COLO668 (cell line): ENCODE measurements around the gene TMEM260.
"Not testable (repeated sequence)": the region's sequence is repeated elsewhere in the genome, so short reads cannot be mapped to it uniquely, and the experiment has no call there.

Experiments used
- DNase-seq: peaks from one replicate; lab custom pipeline; 2025; ENCODE audit not compliant: unreplicated experiment; lab: John Stamatoyannopoulos, UW

TMEM260 gene

DNA sequence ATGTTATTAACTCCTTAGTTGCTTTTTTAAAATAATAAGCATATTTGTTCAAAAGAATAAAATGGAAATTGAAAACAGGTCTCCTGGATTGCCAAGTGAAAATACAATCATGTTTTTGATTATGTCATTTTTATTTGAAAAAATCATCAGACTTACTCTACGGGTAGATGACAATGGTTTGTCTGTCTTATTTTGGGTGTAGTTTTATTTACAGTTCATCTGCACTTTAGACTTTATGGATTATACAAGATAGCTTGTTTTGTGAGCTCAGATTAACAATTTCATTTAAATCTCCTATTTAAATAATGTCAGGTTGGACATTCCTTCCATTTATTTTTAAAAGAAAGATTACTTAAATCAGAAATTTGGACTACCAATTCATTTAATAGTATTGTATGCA is 14.8 kb downstream of the TMEM260 start:
- DNase-seq: no peak

DNA sequence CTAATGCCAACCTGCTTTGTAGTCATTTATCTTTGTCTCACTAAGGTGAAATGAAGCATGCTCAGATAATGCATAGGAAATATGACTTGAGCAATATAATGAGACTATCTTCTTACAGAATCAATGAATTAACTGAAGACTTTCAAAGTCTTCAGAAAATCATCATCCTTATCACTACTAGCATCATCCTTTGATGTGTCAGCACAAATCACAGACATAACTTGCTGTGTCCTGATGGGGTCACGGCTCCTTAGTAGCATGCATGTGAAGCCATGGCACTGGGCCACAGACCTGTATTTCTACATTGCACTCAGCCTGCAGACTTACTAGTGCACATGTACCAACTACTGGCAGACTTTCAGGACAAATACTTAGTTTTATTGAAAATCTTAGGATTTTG is 18.9 kb downstream of the TMEM260 start:
- no peak for DNase-seq

DNA sequence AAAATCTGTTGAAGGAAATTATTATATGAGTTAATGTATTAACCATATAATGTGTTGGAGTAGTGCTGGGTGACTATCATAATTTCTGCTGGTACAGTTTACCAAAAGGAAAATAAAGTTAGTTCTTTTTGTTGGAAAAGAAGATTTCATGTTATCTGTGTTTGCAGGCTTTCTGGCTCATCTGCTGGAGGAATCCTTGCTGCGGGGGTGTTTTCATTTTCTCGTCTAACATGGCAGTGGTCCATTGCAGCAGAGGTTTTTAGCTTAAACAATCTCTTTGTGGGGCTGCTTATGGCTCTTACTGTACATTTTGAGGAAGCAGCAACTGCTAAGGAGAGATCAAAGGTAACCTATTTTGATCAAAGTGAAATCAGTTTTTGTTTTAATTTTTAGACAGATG is 24.1 kb downstream of the TMEM260 start:
- no peak for DNase-seq

DNA sequence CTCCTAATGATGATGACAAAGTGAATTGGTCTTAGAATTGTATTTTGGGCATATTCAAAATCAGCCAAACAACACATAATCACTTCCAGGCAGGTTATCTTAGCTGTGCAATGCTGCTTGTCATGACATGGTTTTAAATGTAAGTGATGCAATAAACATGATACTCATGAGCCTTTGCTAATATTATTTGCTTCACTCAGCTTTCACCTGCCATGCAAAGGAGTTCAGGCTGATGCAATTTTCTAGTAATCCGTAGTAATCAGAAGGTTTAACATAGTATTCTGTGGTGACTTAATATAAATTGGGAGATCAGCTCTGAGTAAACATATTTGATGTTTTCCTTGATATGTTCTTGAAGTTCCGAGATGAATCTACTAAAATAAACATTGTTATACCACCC is 29.1 kb downstream of the TMEM260 start:
- no peak for DNase-seq

DNA sequence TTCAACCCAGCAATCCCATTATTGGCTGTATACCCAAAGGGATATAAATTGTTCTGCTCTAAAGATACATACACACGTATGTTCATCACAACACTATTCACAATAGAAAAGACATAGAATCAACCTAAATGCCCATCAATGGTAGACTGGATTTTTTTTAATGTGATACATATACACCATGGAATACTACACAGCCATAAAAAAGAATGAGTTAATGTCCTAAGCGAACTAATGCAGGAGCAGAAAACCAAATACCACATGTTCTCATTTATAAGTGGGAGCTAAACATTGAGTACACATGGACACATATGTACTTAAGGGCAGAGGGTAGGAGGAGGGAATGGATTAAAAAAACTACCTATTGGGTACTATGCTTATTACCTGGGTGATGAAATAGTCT is 32.1 kb downstream of the TMEM260 start:
- DNase-seq: not testable (repeated sequence)

DNA sequence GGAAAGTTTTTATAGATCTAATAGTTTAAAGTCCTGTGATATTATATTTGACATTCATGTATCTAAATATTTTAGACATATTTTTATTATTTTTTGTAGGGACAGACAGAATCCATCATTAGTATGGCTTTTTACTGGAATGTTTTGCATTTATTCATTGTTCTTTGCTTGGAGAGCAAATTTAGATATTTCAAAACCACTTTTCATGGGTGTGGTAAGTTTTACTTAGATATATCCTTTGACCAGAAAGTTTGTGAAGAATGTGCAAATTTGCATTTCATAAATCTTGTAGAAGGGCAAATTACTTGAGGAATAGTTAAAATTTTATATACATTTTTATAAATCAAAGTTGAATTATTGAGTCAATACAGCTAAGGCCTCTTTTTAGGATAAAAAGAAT is 37.5 kb downstream of the TMEM260 start:
- DNase-seq: no peak

DNA sequence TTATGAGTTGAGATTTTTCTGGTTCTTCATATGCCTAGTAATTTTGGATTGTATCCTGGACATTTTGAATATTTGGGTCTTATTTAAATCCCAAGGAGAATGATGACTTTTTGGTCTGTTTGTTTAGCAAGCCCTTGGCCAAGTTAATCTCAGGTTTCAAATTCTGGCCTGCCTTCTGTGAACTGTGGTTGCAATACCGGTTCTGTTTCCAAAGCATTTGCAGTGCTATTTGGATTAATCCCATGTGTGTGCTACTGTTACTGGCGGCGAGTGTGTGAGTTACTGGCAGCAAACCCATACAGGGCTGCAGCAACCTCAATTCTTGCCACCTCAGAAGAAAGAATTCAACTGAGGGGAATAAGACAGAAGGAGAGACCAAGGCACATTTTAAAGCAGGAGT is 51.1 kb downstream of the TMEM260 start:
- no peak for DNase-seq

DNA sequence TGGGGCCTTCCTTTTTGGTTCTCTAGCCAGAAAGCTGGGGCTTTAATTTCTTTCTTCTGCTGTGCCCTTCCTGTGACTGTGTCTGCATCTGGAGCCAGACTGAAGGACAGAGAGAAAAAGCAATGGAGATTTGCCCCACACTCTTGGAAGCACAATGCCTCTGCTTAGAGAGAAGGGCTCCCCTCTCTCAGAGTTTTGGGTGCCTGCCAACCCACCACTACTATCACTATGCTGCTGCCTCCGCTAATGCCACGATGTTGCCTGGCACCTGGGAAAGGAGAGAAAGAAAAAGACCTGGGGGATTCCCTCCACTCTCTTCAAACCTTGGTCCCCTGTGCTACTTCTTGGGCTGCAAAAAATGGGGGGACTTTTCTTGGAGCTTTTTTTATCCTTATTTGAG is 52.6 kb downstream of the TMEM260 start:
- DNase-seq: no peak

DNA sequence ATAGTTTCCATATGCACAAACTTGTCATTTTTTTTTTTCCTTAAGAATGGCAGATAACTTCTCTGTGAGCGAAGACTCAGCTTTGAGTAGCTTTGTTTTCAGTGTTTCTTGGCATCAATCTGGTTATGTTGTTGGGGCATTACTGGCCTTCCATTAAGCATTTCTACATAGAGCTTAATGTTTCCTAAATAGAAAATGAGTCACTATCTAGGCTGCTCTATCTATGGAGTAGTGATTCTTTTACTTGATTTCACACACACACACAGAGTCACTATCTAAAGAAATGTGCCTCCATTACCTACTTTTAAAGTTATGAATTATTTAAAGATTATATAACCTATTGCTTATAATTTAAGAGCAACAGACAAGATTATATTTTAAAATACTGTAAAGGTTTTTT is 53.9 kb downstream of the TMEM260 start:
- no peak for DNase-seq

DNA sequence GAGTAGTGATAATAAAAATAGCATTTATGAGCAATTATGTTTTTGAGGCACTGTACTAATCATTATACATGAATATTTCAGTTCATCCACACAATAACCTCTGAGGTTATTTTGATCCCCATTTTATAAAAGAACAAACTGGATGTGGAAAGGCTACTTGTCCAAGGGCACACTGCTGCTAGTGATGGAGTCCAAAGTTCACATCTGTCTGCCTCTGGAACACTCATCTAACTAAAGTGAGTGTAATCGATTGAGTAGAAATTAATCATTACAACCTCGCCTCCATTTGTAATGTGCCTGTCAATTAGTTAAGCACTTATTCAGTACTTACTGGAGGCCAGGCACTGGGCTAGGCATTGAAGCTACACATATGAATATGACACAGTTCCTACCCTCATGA is 55.4 kb downstream of the TMEM260 start:
- no peak for DNase-seq

DNA sequence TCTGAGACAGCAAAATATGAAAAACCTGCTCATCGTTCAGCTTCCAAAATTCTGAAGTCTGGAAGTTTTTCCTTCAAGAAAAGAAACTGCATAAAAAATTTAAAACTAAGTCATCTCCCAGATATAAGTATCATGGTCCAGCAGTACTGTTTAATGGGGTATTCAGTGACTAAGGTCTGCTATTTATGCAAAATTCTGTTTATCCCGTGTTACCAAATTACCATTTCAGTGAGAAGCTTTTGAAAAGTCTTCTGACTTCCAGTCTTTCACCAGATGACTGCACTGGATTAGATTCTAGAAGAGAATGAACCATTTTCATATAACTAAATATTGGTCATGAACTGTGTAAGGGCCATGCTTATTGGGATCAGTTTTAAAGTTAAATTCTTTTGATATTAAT is 67.9 kb downstream of the TMEM260 start:
- no peak for DNase-seq

DNA sequence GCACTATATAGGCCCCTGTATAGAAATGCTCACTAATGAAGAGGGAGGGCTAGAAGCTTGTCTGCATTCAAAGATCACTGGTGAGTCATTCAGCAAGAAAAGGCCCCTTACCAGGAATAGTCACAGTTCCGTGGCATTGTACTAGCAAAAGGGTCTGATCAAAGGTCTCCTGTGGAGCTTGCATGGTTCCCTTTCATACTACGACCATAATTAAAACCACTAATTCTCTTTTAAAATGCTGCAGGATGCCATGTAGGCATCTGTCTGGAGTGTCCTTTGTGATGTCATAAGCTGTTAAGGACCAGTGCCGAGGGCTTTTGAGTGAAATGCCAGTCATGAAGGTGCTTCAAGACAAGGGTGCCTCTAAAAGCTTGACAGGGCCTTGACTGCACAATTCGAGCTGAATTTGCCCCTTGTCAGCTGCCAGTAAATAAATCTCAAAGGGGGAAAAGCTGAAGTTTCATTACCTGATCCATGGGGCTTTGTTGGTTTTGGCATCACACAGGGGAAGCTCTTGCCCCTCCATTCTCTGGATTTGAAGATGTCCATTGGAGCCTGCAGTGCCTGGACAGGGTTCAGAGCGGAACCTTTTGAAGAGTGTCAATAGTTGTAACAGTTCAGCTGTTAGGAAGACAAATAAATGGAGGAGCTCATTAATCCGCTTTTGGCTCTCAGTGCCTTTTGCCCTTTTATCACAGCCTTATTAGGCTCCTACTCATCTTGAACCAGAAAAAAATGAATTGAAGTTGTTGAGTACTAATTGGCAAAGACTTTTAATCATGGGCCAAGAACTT is 69.1 kb downstream of the TMEM260 start:
- no peak for DNase-seq

DNA sequence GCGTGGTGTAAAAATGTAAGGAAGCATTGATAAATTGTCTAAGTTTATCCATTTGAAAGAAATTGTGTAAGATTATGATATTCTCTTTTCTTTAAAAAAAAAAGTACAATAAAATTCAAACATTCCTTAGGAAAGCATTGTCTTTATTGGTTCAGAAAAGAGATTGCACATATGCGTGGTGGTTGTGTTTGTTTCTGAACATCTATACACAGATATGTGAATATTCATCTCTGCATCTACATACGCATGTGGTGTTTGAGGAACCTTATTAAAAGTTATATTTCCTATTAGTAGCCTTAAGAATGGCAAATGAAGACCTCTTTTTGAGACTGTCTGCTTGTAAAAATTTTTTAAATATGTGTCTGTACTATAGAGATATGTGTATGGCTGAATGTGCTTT is 69.8 kb downstream of the TMEM260 start:
- no peak for DNase-seq

DNA sequence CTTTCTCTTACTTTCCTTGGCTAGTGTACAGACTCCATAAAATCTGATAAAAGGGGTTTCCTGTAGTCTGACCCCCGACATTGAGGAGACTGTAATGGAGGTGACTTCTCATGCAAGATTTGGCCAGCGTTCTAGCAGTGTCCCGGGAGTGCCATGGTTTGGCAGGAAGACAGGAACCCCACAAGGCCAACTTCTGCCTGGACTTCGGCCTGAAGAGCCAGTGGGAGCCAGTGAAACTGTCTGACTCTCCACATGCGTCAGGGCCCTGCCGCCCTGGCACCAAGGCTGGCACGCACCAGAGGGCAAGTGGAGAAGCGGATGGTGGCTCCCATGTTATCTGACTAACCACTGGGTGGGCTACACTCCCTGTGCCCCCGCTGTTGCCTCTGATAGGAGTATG is 70.5 kb downstream of the TMEM260 start:
- no peak for DNase-seq

DNA sequence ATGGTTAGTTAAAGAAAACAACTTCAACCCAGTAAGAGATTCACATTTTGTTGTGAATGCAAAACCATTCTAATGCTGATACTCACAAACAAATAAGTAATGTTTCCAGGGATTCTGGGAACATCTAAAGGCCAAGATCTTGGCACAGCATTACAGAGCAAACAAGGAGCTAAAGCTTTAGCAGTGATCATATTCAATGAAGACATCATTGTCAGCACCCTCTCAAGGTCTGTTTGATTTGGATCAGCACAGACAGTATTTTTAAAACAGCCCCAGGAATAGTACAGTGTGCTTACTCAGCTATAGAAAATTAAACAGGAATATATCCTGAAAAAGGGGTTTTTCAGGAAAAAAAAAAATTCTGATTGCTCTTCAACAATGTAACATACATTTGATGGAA is 71.4 kb downstream of the TMEM260 start:
- DNase-seq: no peak

DNA sequence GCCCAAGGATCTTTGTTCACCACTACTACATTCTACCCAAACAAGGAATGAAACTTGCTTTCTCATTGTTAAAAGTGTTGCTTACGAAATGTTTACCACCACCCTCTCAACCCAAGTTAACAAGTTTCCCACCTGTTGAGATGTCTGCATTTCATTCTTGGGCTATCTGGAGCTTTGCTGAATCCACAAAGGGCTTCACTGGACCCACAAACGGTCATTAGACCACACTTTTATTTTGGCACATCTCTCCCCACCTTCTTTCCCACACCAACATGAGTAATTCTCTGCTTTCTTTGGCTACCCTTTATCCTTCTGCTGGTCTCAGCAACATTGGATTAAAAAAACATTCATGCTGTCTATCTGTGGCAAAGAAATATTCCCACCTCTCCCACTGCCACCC is 78.0 kb downstream of the TMEM260 start:
- no peak for DNase-seq

DNA sequence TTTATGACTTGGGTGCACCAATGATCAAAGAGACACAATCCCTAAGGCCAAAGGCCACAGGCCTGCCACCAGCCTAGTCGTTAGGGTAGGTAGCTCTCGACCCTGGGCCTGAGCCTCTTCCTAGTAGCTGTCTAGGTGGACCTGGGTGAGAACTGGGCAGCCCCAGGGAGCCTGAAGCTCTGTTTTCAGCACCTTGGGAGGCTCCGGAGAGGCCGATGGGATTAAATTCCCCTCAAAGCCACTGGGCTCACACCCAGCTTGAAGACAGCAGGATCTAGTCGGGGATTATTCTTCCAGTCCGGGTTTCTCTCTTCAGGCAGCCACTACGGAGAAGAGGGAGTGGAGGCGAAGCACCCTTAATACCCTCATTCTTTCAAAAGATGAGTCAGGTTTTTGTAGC is 79.8 kb downstream of the TMEM260 start:
- no peak for DNase-seq

DNA sequence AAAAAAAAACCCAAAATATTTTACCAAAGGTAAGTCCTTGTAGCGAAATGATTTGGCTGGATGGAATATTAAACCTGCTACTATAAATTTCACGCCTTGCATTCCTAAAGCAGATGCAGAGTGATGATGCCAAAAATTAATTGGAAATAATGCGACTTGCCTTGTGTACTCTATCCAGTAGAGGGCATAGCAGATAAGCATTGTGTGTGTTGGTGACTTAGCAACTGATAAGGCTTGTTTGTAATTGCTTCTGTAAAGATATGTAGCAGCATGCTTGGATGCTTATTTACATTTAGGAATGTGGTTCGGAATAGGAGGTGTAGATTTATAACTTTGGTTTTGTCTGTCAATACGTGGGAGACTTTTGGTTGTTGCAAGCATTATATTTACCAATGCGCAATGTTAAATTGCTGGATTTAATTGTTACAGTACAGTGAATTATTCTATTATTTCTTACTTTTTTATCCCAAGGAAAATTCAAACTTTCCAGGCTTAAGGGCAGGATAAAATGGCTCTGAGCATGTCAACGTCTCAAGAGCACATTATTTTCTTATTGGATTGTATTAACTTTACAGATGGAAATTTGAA is 80.5 kb downstream of the TMEM260 start:
- DNase-seq: no peak

DNA sequence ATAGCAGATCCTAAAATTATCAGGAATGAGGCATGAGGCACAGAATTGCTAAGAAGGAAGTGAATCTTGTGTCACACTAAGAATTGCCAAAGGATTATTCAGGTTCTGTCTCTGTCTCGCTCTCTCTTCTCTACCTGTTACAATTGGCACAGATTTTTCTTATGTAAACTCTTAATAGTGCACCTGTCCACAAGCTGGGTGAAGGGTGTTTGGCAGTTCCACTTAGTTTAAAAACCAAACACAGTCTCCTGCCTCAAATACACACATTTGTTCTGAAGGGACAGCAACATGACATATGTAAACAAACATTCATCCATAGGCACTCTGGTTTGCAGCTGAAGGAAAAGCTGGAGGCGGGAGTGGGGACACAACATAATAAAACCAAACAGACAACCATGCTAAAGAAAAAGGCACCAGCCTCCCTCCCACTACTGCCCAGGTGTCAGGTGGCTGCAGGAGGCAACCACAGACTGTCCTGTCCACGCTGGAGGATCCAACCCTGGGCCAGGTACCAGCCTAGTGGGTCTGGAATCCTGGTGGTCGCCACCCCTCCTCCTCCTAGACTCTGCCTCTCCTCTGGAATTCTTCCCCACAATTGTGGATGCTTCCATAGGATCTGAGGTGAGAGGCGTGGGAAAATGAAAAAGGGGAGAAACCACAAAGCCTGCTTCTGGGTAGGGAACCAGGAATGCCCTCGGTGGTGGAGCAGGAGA is 81.2 kb downstream of the TMEM260 start:
- peak; percentile 76 for DNase-seq

DNA sequence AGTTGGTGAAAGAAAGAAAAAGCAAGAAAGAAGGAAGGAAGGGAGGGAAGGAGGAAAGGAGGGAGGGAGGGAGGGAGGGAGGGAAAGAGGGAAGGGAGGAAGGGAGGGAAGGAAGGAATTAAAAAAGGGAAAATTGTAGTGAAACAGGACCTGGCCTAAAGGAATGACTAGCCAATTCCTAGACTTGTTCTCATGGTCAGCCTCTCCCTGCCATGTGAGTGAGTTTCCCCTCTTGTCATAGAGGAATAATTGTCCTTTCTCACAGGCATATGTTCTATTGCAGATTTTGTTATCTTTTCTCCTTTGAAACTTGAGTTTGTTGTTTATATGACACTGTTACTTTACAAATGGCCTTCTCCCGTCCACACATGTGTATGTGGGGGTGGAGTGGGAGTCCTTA is 81.9 kb downstream of the TMEM260 start:
- DNase-seq: no peak

DNA sequence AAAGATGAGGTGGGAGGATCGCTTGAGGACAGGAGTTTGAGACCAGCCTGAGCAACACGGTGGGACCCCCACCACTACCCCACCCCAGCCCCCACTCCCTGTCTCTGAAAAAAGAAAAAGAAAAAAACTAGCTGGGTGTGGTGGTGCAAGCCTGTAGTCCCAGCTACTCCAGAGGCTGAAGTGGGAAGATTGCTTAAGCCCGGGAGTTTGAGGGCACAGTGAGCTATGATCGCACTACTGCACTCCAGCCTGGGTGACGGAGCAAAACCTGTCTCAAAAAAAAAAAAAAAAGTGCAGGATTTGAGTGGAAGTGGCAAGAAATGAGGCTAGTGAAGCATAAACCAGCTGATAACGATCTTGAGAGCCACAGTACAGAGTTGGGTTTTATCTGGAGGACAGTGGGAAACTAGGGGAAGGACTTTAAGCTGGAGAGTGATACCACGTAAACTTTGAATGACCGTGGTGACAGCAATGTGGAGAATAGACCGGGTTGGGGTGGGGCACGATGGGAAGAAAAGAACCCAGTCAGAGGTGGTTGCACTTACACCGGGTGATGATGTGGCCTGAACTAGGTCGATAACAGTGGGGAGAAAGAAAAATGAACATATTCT is 85.3 kb downstream of the TMEM260 start:
- DNase-seq: no peak

DNA sequence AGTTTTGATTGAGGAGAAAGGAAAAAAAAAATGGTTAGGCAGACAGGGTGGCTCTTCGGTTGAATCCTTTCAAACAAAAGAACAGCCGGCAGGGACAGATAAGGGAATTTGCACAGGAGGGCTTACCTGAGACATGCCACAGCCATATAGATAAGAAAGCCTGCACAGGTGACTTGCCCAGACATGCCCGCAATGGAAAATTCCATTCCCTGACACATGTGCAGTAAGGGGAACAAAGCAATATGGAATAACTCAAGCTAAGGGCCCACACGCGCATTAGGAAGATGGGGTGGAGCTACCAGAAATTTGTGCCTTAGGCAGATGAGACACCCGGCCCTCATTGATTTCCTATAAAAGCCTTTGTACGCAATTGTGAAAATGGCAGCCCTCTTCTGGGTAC is 86.7 kb downstream of the TMEM260 start:
- DNase-seq: peak; percentile 42
